ENCODE results near the gene COL7A1. TPM values are rescaled to one million over a fixed set of nuclear protein-coding genes. Genes with fewer than 3 reads are reported as not detected.

COL7A1 gene
- total and polyA plus RNA-seq, 2 of the 13 experiments (the other 11 are each of a cell fraction or from before 2014, with no cell fraction given) = 2.7 to 11.7 TPM

GRCh38 chr3:48556796-48557626 is 38.1 kb downstream of the COL7A1 start, which contains the start of gene PFKFB4:
Gene PFKFB4 (minus strand): TSS chr3:48556803. CDS start chr3:48556777, 26 bp downstream.
- Histone ChIP-seq H3K9ac (ENCODE audit: insufficient read depth, low read depth, low read length) (peak within 1 kb of the TSS; percentile 82), H3K36me3 (replicated peaks in 1 of 2; ENCODE audit: control insufficient read depth in 1 of 2, insufficient read depth in 2 of 2, low read length in 2 of 2) (peaks cover 10 to 23% of the 10 kb centered on the region in 2 experiments; a peak in 4 of 5 replicates), H3K4me2 (ENCODE audit: low read depth, low read length) (peak within 1 kb of the TSS; percentile 86), H3K27me3 (ENCODE audit: control insufficient read depth in 1 of 2, insufficient read depth in 2 of 2, low read length in 2 of 2) (no peaks in the 10 kb centered on the region; a peak in 1 of 5 replicates), H3K4me3 (replicated peaks in 1 of 3; ENCODE audit: insufficient read depth in 1 of 3, low read depth in 2 of 3, low read length in 3 of 3) (peak within 1 kb of the TSS; percentile 76 to 98 (median 92)), H3K9me3 (ENCODE audit: low read length) (no peaks in the 10 kb centered on the region), H3K27ac (ENCODE audit: extremely low read length, insufficient read depth, low read length) (peak within 1 kb of the TSS; percentile 77), H3K4me1 (ENCODE audit: insufficient read depth, low read length) (peaks cover 88% of the 10 kb centered on the region), H2AFZ (ENCODE audit: low read length) (no peak within 1 kb of the TSS), H4K20me1 (ENCODE audit: insufficient read depth, low read length) (peaks cover 25% of the 10 kb centered on the region), H3K79me2 (ENCODE audit: insufficient read depth, low read length) (peaks cover 46% of the 10 kb centered on the region)
- FAIRE-seq (peak; percentile 87), ATAC-seq (peak; percentile 79), DNase-seq (ENCODE audit: low spot score) (peak; percentile 98)
- no TSS peak for BruUV-seq (replicated peaks)
- POLR2A ChIA-PET = interaction anchor here (0.7 to 3.3 kb wide), 20 partner anchors 16 to 450 kb away, joined by 3 to 29 read pairs (median 4); partner anchors contain the start of genes ATRIP, CCDC51, CELSR3 and IP6K2
- WGBS (ENCODE audit: low lambda C conversion rate) = 2% methylated on average over 19 of the region's 53 CpGs
- CTCF ChIA-PET (ENCODE audit: low intra/inter-chr PET ratio, low total read pairs) = no interaction called here
- in situ Hi-C loops (cut with HindIII; ENCODE audit: extremely low pct_ligation_motif_present, low pct_unique_long_range_greater_than_20kb) (loop anchor here (5.0 kb wide), 1 partner anchor 90 kb away; a partner anchor contains a TSS), intact Hi-C loops (cut with micrococcal nuclease; ENCODE audit: unreplicated experiment) (loop anchor here (2.0 to 5.0 kb wide), 3 partner anchors 65 to 84 kb away; partner anchors contain the start of genes SLC26A6 and TMEM89)
- TF ChIP-seq FOXA3 (CRISPR knock-in tag; IDR thresholded peaks at IDR 0.05) = peak; percentile 76
- TF ChIP-seq ZGPAT (CRISPR knock-in tag; IDR thresholded peaks at IDR 0.05) = peak; percentile 87
- no peak for TF ChIP-seq ZNF160 (CRISPR knock-in tag; IDR thresholded peaks at IDR 0.05)
- TF ChIP-seq ZBTB8A (CRISPR knock-in tag; IDR thresholded peaks at IDR 0.05; ENCODE audit: borderline replicate concordance, low read depth) = no peak
- TF ChIP-seq TAF15 (IDR thresholded peaks at IDR 0.05; ENCODE audit: low read depth, low read length, poor library complexity, severe bottlenecking) = peak; percentile 46
- TF ChIP-seq ATM (IDR thresholded peaks at IDR 0.05; ENCODE audit: borderline replicate concordance) = no peak
- peak; percentile 78 for TF ChIP-seq CBX1 (IDR thresholded peaks at IDR 0.05; ENCODE audit: low read depth)
- TF ChIP-seq YEATS4 (CRISPR knock-in tag; IDR thresholded peaks at IDR 0.05; ENCODE audit: borderline replicate concordance) = peak; percentile 94
- TF ChIP-seq, protein P1, sequence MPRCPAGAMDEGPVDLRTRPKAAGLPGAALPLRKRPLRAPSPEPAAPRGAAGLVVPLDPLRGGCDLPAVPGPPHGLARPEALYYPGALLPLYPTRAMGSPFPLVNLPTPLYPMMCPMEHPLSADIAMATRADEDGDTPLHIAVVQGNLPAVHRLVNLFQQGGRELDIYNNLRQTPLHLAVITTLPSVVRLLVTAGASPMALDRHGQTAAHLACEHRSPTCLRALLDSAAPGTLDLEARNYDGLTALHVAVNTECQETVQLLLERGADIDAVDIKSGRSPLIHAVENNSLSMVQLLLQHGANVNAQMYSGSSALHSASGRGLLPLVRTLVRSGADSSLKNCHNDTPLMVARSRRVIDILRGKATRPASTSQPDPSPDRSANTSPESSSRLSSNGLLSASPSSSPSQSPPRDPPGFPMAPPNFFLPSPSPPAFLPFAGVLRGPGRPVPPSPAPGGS (CRISPR knock-in tag; IDR thresholded peaks at IDR 0.05) = 0 out of 2 replicates have a peak, but pooled peaks have one; percentile 59
- TF ChIP-seq CHCHD3 (CRISPR knock-in tag; IDR thresholded peaks at IDR 0.05) = no peak
- no peak; the same call in 1 of the 2 replicates for TF ChIP-seq ZNF510 (CRISPR knock-in tag; IDR thresholded peaks at IDR 0.05; ENCODE audit: low read depth)
- no peak for TF ChIP-seq TERF1 (CRISPR knock-in tag; IDR thresholded peaks at IDR 0.05)
- no peak for TF ChIP-seq NR0B2 (CRISPR knock-in tag; IDR thresholded peaks at IDR 0.05)
- peak; percentile 25; the same call in 1 of the 2 replicates for TF ChIP-seq ZBTB7A (CRISPR knock-in tag; IDR thresholded peaks at IDR 0.05)
- TF ChIP-seq KDM5A (IDR thresholded peaks at IDR 0.05; ENCODE audit: borderline replicate concordance, low read length) = no peak
- no peak for TF ChIP-seq BRF2 (CRISPR knock-in tag; IDR thresholded peaks at IDR 0.05)
- TF ChIP-seq GATAD2A (CRISPR knock-in tag; IDR thresholded peaks at IDR 0.05) = peak; percentile 69
- peak; percentile 84; the same call in 1 of the 2 replicates for TF ChIP-seq ZNF572 (CRISPR knock-in tag; IDR thresholded peaks at IDR 0.05)

All from HepG2 (cell line).